IMR-90 (cell line): ENCODE data around the gene CELA3B. TPM values are rescaled to one million over a fixed set of nuclear protein-coding genes. Genes with fewer than 3 reads are reported as not detected.
"Not testable (repeated sequence)": the region's sequence is repeated elsewhere in the genome, so short reads cannot be mapped to it uniquely, and the experiment has no call there.

Experiments
- ATAC-seq: fragments of 200-7000 bp; cut with Tn5 transposase; 2 replicates; pipeline ENCODE4 v1.9.1; 2020; ENCODE audit warnings: low read depth, mild to moderate bottlenecking, moderate library complexity
- BruUV-seq: library from RNA; stranded (reverse); fragments of 400-500 nt; replicated peaks from 2 replicates; lab custom pipeline; 2021; lab: Mats Ljungman, UMichigan
- CTCF ChIA-PET: fragments of 300-600 bp; formaldehyde crosslinking; extraction: SDS; loops from one replicate; lab custom pipeline; 2021; ENCODE audit warnings: antibody characterized with exemption; lab: Yijun Ruan, JAX
- POLR2A ChIA-PET: fragments of 300-600 bp; sonication (Branson Sonifier 250); formaldehyde crosslinking; loops from one replicate; lab custom pipeline; 2022; ENCODE audit warnings: antibody characterized with exemption; ENCODE audit not compliant: unreplicated experiment; lab: Charles Lee
- DNase-seq: peaks from one replicate; pipeline ENCODE4 v3.0.0; 2013
- H2AFZ ChIP-seq: replicated peaks from 2 replicates; pipeline ENCODE3; 2013; ENCODE audit warnings: low read length, mild to moderate bottlenecking; ENCODE audit not compliant: poor library complexity
- H2AK5ac ChIP-seq: 2 replicates; pipeline ENCODE4 v1.6.1; 2013; ENCODE audit warnings: low read depth, low read length, inconsistent platforms
- H2AK9ac ChIP-seq: replicated peaks from 2 replicates; pipeline ENCODE3; 2013; ENCODE audit warnings: mild to moderate bottlenecking, low read depth, low read length, moderate library complexity; ENCODE audit not compliant: poor library complexity
- H2BK120ac ChIP-seq: 2 replicates; pipeline ENCODE4 v1.6.1; 2013; ENCODE audit warnings: low read depth, low read length, inconsistent platforms
- H2BK15ac ChIP-seq: 3 replicates; pipeline ENCODE4 v1.6.1; 2013; ENCODE audit warnings: low read depth, low read length, inconsistent platforms
- H2BK20ac ChIP-seq: 2 replicates; pipeline ENCODE4 v1.6.1; 2013; ENCODE audit warnings: low read depth, mild to moderate bottlenecking, inconsistent platforms, low read length, moderate library complexity
- H2BK5ac ChIP-seq: 2 replicates; pipeline ENCODE4 v1.6.1; 2013; ENCODE audit warnings: mild to moderate bottlenecking, low read depth, low read length, inconsistent platforms; ENCODE audit not compliant: poor library complexity, severe bottlenecking
- H3K14ac ChIP-seq: replicated peaks from 2 replicates; pipeline ENCODE4 v1.6.1; 2013; ENCODE audit warnings: low read depth, low read length, inconsistent platforms
- H3K18ac ChIP-seq: 2 replicates; pipeline ENCODE4 v1.6.1; 2013; ENCODE audit warnings: low read depth, low read length, control low read depth
- H3K23ac ChIP-seq: 2 replicates; pipeline ENCODE4 v1.6.1; 2013; ENCODE audit warnings: low read depth, low read length, inconsistent platforms
- H3K27ac ChIP-seq: 2 replicates; pipeline ENCODE4 v1.5.1; 2013; ENCODE audit warnings: mild to moderate bottlenecking, control low read depth, low read length; ENCODE audit not compliant: insufficient read depth
- H3K27me3 ChIP-seq: 2 replicates; pipeline ENCODE4 v1.6.1; 2013; ENCODE audit warnings: low read length; ENCODE audit not compliant: control insufficient read depth, insufficient read depth
- H3K36me3 ChIP-seq: 2 replicates; pipeline ENCODE4 v1.6.1; 2013; ENCODE audit warnings: low read length, mixed read lengths; ENCODE audit not compliant: control insufficient read depth, insufficient read depth
- H3K4ac ChIP-seq: 2 replicates; pipeline ENCODE4 v1.6.1; 2013; ENCODE audit warnings: low read depth, low read length, inconsistent platforms
- H3K4me1 ChIP-seq: 2 replicates; pipeline ENCODE4 v1.6.1; 2013; ENCODE audit warnings: low read length, mixed read lengths; ENCODE audit not compliant: control insufficient read depth, insufficient read depth
- H3K4me2 ChIP-seq: 2 replicates; pipeline ENCODE4 v1.6.1; 2013; ENCODE audit warnings: low read depth, mild to moderate bottlenecking, control low read depth, low read length, moderate library complexity
- H3K4me3 ChIP-seq: 2 replicates; pipeline ENCODE4 v1.5.1; 2013; ENCODE audit warnings: low read depth, mild to moderate bottlenecking, control low read depth, low read length, moderate library complexity; ENCODE audit not compliant: insufficient read depth
- H3K56ac ChIP-seq: 2 replicates; pipeline ENCODE4 v1.6.1; 2013; ENCODE audit warnings: low read length, inconsistent platforms; ENCODE audit not compliant: insufficient read depth; ENCODE audit errors: extremely low read depth
- H3K79me1 ChIP-seq, 2 experiments: 2 replicates each; pipeline ENCODE4 v1.6.1; 2013; ENCODE audit warnings: low read length in 2 of 2, inconsistent platforms in 1 of 2, low read depth in 1 of 2
- H3K9ac ChIP-seq: 2 replicates; pipeline ENCODE4 v1.6.1; 2013; ENCODE audit warnings: low read depth, low read length, control low read depth
- H3K9me1 ChIP-seq: 2 replicates; pipeline ENCODE4 v1.6.1; 2013; ENCODE audit warnings: low read length, inconsistent platforms; ENCODE audit not compliant: insufficient read depth
- H3K9me3 ChIP-seq: 2 replicates; pipeline ENCODE4 v1.6.1; 2013; ENCODE audit warnings: low read length; ENCODE audit not compliant: control insufficient read depth, insufficient read depth
- H4K20me1 ChIP-seq: 2 replicates; pipeline ENCODE4 v1.6.1; 2013; ENCODE audit warnings: low read length, inconsistent platforms; ENCODE audit not compliant: insufficient read depth
- H4K5ac ChIP-seq: 2 replicates; pipeline ENCODE4 v1.6.1; 2013; ENCODE audit warnings: mild to moderate bottlenecking, low read depth, low read length, control low read depth
- H4K8ac ChIP-seq, 2 experiments: 2 replicates each; pipeline ENCODE4 v1.6.1; 2013; ENCODE audit warnings: low read depth in 2 of 2, low read length in 2 of 2, control low read depth in 1 of 2, inconsistent platforms in 1 of 2
- H4K91ac ChIP-seq: 2 replicates; pipeline ENCODE4 v1.6.1; 2013; ENCODE audit warnings: low read depth, low read length, inconsistent platforms; ENCODE audit not compliant: insufficient read depth
- WGBS, 2 experiments: methylation state at CpG; one replicate each; pipeline versions ENCODE4 v1.1.5 to v1.1.7; 2013; ENCODE audit warnings: missing lambda C conversion rate in 2 of 2; ENCODE audit not compliant: insufficient read length in 1 of 2; ENCODE audit errors: extremely low coverage in 2 of 2; 5-methylcytosine and 5-hydroxymethylcytosine counted together
- dilution Hi-C: fragments of 300-500 bp; cut with HindIII; formaldehyde crosslinking; loops from one replicate; pipeline ENCODE4 v1.14.3; 2018; ENCODE audit warnings: low sequenced_read_pairs; ENCODE audit not compliant: unreplicated experiment
- in situ Hi-C: fragments of 300-500 bp; cut with MboI; formaldehyde crosslinking; loops from 3 replicates; pipeline ENCODE4 v1.14.3; 2019; ENCODE audit warnings: low sequenced_read_pairs, inconsistent platforms, mixed read lengths
- intact Hi-C: fragments of 100-400 bp; cut with micrococcal nuclease; formaldehyde crosslinking; loops from 2 replicates; pipeline ENCODE4 v1.10.0; 2022
- polyA plus RNA-seq, 3 experiments: library from polyadenylated mRNA; depleted of rRNA; stranded (reverse); fragments of >200 nt; gene quantifications; 2 replicates each; pipeline ENCODE4 v1.2.3, GENCODE V29; 2012; ENCODE audit warnings: low replicate concordance in 1 of 3
- total RNA-seq: library from RNA; depleted of rRNA; stranded (reverse); fragments of >200 nt; gene quantifications from 2 replicates; pipeline ENCODE4 v1.2.3, GENCODE V29; 2012

The CELA3B gene
- total and polyA plus RNA-seq, 2 of the 4 experiments (the other 2 are of a cell fraction), result not detected

DNA sequence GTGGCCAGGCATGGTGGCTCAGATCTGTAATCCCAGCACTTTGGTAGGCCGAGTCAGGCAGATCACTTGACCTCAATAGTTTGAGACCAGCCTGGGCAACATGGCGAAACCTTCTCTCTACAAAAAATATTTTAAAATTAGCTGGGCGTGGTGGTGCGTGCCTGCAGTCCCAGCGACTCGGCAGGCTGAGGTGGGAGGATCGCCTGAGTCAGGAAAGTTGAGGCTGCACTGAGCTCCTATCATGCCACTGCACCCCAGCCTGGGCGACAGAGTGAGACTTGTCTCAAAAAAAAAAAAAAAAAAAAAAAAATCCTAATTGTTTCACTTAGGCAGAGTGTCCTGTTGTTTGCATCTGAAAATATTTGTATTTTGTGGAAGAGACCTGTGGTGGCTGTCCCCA is 17.9 kb downstream of the CELA3B start:
- H3K56ac ChIP-seq, H4K91ac ChIP-seq, ATAC-seq, H3K14ac ChIP-seq, H4K5ac ChIP-seq, H3K79me1 ChIP-seq, H4K20me1 ChIP-seq, H3K9me1 ChIP-seq, H2BK20ac ChIP-seq, H3K36me3 ChIP-seq, POLR2A ChIA-PET, dilution Hi-C loops, H3K4ac ChIP-seq, H2BK5ac ChIP-seq, in situ Hi-C loops, H3K4me3 ChIP-seq, H3K9me3 ChIP-seq, H3K23ac ChIP-seq, DNase-seq, H4K8ac ChIP-seq, H3K9ac ChIP-seq, H3K27me3 ChIP-seq, BruUV-seq, H2AK5ac ChIP-seq, H3K4me1 ChIP-seq, H3K18ac ChIP-seq, H2AK9ac ChIP-seq, H2AFZ ChIP-seq, intact Hi-C loops, CTCF ChIA-PET, H2BK120ac ChIP-seq, H2BK15ac ChIP-seq, H3K27ac ChIP-seq, H3K4me2 ChIP-seq: not testable (repeated sequence)
- no CpG with 5 or more reads among the region's 8 CpGs for WGBS, 2 experiments

DNA sequence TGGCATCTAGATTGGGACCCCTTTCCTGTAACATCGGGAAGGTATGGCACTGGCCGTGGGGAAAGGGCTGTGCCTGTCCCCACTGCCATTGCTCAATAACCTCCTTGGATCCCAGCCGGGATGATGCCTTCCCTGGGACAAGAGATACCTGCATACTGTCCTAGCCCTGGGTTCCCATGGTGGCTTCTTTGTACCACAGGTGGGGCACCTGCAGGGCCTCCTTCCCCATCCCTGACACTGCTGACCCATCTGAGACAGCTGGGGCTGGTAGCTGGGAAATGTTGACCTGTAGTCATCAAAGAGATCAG is 19.8 kb downstream of the CELA3B start:
- H3K27me3 ChIP-seq, H3K27ac ChIP-seq, dilution Hi-C loops, H4K5ac ChIP-seq, H2BK5ac ChIP-seq, H2AFZ ChIP-seq, intact Hi-C loops, in situ Hi-C loops, H4K91ac ChIP-seq, H2AK9ac ChIP-seq, H2AK5ac ChIP-seq, H3K14ac ChIP-seq, H3K4me2 ChIP-seq, H3K23ac ChIP-seq, H4K20me1 ChIP-seq, CTCF ChIA-PET, H3K18ac ChIP-seq, H3K4ac ChIP-seq, H3K36me3 ChIP-seq, H3K56ac ChIP-seq, H2BK15ac ChIP-seq, H3K9me3 ChIP-seq, H4K8ac ChIP-seq, H3K4me3 ChIP-seq, H2BK120ac ChIP-seq, H3K79me1 ChIP-seq, ATAC-seq, H3K4me1 ChIP-seq, H3K9ac ChIP-seq, H3K9me1 ChIP-seq, H2BK20ac ChIP-seq, POLR2A ChIA-PET, DNase-seq, BruUV-seq: not testable (repeated sequence)
- WGBS, 2 experiments, result no CpG with 5 or more reads among the region's 3 CpGs
